Loucy (cell line): ENCODE measurements around the gene DCUN1D2.

Source experiments
- CTCF ChIP-seq: fragments of 200-600 bp; sonication (generic); conservative IDR thresholded peaks from 2 replicates; pipeline ENCODE4 v1.5.1; 2014; ENCODE audit warnings: mild to moderate bottlenecking, antibody characterized with exemption, low read length
- EZH2phosphoT487 ChIP-seq: fragments of 200-600 bp; IDR thresholded peaks from 2 replicates; pipeline ENCODE4 v1.6.1; 2018; ENCODE audit warnings: antibody characterized with exemption, mild to moderate bottlenecking, moderate library complexity, borderline replicate concordance

- no peak for TF ChIP-seq CTCF
- no peak for TF ChIP-seq EZH2phosphoT487
These were observed 79.9 kb downstream of the DCUN1D2 start for GRCh38 chr13:113410472-113411201.
